Measurements from ENCODE around the gene IFT57. TPM values are rescaled to one million over a fixed set of nuclear protein-coding genes. Genes with fewer than 3 reads are reported as not detected.

The IFT57 gene
- total RNA-seq, 1 donor from 2014 or later: 43.1 TPM

DNA sequence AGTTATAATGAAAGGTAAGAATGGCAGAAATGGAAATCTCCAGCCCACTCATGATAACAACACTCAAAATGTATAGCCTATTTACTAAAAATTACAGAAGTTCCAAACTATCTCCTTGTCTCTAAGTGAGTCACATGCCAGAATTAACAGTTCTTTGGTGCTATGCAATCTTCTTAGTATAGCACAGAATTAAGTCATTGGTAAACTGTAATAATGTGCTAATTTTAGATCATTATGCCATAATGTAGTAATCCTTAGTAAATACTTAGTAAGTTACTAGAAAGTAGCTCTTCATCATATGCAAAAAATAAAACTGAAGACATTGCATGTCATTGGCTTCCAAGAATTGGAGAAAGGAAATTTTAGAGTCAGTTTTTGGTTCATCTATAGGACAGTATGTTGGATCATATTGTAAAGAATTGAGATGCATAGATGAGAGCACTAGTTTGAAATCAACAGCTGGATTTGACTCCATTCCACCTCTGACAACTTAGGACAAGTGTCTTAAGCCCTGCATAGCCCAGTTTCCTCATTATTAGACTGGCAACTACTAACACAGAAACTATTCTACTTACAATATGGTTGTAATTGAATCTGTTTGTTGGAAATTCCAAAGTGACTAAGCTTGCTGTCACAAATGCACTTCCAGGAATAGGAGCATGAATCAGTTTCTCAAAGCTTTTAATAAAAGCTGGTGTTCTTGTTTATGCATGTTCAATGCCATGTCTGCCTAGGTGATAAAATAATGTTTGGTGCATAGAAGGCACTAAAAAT is 91.3 kb downstream of the IFT57 start:
- Mint-ChIP-seq H3K4me3 (no peak overlapping the region), H3K36me3 (no peaks in the 10 kb centered on the region), H3K27me3 (ENCODE audit: low read depth) (no peaks in the 10 kb centered on the region), H3K4me1 (peaks cover 17% of the 10 kb centered on the region), H3K9me3 (peaks cover 4% of the 10 kb centered on the region), H3K27ac (no peak overlapping the region)
- TF ChIP-seq, protein P1, sequence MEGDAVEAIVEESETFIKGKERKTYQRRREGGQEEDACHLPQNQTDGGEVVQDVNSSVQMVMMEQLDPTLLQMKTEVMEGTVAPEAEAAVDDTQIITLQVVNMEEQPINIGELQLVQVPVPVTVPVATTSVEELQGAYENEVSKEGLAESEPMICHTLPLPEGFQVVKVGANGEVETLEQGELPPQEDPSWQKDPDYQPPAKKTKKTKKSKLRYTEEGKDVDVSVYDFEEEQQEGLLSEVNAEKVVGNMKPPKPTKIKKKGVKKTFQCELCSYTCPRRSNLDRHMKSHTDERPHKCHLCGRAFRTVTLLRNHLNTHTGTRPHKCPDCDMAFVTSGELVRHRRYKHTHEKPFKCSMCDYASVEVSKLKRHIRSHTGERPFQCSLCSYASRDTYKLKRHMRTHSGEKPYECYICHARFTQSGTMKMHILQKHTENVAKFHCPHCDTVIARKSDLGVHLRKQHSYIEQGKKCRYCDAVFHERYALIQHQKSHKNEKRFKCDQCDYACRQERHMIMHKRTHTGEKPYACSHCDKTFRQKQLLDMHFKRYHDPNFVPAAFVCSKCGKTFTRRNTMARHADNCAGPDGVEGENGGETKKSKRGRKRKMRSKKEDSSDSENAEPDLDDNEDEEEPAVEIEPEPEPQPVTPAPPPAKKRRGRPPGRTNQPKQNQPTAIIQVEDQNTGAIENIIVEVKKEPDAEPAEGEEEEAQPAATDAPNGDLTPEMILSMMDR (IDR thresholded peaks at IDR 0.05; ENCODE audit: unreplicated experiment): no peak
- DNase-seq (ENCODE audit: low spot score in 2 of 2, unreplicated experiment in 2 of 2): no peak

DNA sequence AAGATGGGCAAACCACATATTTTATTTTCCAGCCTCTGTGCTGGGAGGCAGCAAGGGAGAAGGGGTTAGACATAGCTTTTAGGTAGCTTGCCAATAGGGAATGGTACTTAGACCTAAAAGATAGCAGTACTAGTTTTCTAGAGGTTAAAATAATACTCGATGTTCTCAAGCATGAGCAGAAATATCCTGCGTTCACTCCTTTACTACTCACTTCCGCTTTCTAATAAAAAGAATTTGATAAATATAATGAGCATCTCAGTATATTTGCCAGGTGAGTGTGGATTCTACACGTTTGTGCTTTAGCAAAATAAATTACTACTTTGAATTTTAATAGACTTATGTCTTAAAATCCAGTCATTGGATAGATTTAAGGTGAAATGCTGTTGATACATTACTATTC is 92.0 kb downstream of the IFT57 start:
- Mint-ChIP-seq H3K36me3 (no peaks in the 10 kb centered on the region), H3K27me3 (ENCODE audit: low read depth) (no peaks in the 10 kb centered on the region), H3K4me3 (no peak overlapping the region), H3K4me1 (peaks cover 17% of the 10 kb centered on the region), H3K9me3 (peaks cover 4% of the 10 kb centered on the region), H3K27ac (no peak overlapping the region)
- no peak for DNase-seq (ENCODE audit: low spot score in 2 of 2, unreplicated experiment in 2 of 2)
- TF ChIP-seq, protein P1 (IDR thresholded peaks at IDR 0.05; ENCODE audit: unreplicated experiment): no peak

DNA sequence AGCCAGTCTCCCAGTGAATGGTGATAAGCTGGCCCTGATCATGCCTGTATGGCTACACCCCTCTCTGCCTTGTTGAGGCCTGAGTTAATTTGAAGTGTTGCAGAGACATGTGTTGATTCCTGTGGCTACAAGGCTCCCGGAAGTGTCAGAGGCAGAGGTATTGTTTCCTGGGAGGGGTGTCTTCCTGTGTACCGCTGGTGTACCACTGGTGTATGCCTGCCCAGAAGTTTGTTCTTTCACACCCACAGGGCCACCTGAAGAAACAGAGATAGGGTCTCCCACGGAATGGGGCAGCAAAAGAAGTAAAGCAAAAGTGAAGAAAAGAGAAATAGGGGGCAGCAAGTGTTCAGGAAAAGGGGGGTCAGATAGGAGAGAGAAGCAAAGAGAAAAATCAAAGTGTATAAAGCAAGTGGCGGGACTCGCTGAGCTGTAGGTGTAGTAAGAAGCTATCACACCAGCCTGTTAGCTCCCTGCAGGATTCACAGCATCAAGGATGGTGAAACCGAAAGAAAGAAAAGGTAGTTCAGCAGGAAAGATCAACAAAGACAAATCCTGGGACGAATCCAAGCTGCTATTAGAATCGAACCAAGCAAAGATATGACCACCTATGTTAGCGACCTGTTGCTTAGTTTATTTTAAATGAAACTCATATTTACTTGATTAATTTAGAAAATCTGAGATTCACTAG is 94.8 kb downstream of the IFT57 start:
- DNase-seq (ENCODE audit: low spot score in 2 of 2, unreplicated experiment in 2 of 2): no peak
- H3K27me3 Mint-ChIP-seq (ENCODE audit: low read depth): no peaks in the 10 kb centered on the region

DNA sequence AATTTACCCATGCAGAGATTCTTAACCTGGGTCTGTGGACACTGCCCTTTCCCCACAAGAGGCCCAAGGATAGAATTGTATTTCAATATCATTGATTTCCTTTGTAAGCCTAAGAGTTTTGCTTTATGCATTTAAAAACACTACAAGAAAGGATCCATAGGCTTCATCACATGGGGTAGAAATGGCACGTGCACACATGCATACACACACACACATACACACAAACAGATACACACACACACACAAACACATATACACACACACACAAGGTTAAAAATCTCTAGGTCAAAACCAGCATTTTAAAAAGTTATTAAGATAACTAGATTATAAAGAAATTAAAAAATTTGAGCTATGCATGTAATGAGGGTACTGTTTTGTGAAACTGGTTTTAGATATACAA is 95.9 kb downstream of the IFT57 start:
- Mint-ChIP-seq H3K4me3 (no peak overlapping the region), H3K27me3 (ENCODE audit: low read depth) (no peaks in the 10 kb centered on the region), H3K36me3 (no peaks in the 10 kb centered on the region), H3K27ac (no peak overlapping the region), H3K9me3 (peaks cover 4% of the 10 kb centered on the region), H3K4me1 (peaks cover 11% of the 10 kb centered on the region)
- DNase-seq (ENCODE audit: low spot score in 2 of 2, unreplicated experiment in 2 of 2): no peak
- TF ChIP-seq, protein P1 (IDR thresholded peaks at IDR 0.05; ENCODE audit: unreplicated experiment): no peak

More for the DNA sequence above, 94.8 kb downstream of the IFT57 start:
- H3K9me3 Mint-ChIP-seq: peaks cover 4% of the 10 kb centered on the region
- H3K4me1 Mint-ChIP-seq: peaks cover 16% of the 10 kb centered on the region
- H3K27ac Mint-ChIP-seq: no peak overlapping the region
- no peak overlapping the region for H3K4me3 Mint-ChIP-seq
- no peaks in the 10 kb centered on the region for H3K36me3 Mint-ChIP-seq
- TF ChIP-seq, protein P1 (IDR thresholded peaks at IDR 0.05; ENCODE audit: unreplicated experiment): no peak

DNA sequence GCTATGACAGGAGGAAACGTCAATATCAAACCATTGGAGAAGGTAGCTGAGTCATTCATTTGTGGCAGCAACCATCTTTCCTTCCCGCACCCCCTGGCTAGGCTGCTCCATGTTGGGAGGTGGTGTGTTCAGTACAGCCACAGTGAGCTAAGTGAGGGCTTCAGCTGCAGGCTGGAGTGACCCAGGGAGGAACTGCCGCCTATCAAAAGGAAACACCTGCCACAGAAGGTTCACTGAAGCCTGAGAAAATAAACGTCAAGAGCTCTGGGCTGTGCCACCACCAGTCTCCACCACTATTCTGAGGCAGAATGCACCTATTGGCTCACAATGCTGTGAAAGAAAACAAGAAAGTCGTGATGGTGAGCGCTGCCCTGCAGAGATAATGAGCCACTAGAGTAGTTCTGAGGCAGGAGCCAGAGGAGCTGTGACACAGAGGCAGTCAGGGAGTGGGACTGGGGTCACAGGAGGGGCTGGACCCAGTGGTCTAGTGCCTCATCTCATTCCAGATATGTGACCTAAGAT is 96.6 kb downstream of the IFT57 start:
- H3K4me3 Mint-ChIP-seq: no peak overlapping the region
- no peak for DNase-seq (ENCODE audit: low spot score in 2 of 2, unreplicated experiment in 2 of 2)
- H3K27ac Mint-ChIP-seq: no peak overlapping the region
- H3K36me3 Mint-ChIP-seq: no peaks in the 10 kb centered on the region
- TF ChIP-seq, protein P1 (IDR thresholded peaks at IDR 0.05; ENCODE audit: unreplicated experiment): no peak
- H3K9me3 Mint-ChIP-seq: peaks cover 4% of the 10 kb centered on the region
- H3K27me3 Mint-ChIP-seq (ENCODE audit: low read depth): no peaks in the 10 kb centered on the region
- peaks cover 11% of the 10 kb centered on the region for H3K4me1 Mint-ChIP-seq
